ENCODE results near the gene IL1A.

GRCh38 chr2:112749755-112750559 lies 34.3 kb downstream of the IL1A start:
- peak in 2 of 3 experiments; percentile 81 to 92 for TF ChIP-seq CTCF (IDR thresholded peaks at IDR 0.05)
- no peak for TF ChIP-seq POLR2A (IDR thresholded peaks at IDR 0.05; ENCODE audit: low read depth)

All from esophagus muscularis mucosa (tissue), 3 donors.